ENCODE results near the gene WNT1.

DNA sequence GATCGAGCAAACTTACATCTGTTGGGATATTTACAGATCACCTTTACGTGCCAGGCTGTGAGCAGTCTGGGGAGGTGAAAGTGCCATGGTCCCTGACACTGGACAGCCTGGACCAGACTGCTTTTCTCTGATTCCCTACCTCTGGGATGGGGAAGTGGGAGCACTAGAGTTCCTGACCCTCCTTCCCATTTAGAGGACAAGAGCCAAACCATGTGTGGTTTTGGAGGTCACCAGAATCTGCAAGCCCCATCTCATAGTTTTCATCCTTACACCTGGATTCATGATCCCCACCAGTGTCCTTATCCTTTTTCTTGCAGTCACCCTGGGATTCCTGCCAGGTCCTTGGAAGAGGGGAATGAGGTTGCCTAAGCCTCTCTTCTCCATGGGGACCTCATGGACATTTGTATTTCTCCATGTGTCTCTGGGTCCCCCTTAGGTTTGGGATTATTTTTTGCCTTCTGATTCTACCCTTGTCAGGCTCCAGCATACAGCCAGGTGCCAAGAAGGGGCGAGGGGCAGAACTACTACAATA is 5.1 kb upstream of the WNT1 start:
- TF ChIP-seq, protein P1, sequence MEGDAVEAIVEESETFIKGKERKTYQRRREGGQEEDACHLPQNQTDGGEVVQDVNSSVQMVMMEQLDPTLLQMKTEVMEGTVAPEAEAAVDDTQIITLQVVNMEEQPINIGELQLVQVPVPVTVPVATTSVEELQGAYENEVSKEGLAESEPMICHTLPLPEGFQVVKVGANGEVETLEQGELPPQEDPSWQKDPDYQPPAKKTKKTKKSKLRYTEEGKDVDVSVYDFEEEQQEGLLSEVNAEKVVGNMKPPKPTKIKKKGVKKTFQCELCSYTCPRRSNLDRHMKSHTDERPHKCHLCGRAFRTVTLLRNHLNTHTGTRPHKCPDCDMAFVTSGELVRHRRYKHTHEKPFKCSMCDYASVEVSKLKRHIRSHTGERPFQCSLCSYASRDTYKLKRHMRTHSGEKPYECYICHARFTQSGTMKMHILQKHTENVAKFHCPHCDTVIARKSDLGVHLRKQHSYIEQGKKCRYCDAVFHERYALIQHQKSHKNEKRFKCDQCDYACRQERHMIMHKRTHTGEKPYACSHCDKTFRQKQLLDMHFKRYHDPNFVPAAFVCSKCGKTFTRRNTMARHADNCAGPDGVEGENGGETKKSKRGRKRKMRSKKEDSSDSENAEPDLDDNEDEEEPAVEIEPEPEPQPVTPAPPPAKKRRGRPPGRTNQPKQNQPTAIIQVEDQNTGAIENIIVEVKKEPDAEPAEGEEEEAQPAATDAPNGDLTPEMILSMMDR (IDR thresholded peaks at IDR 0.05; ENCODE audit: extremely low read depth in 1 of 2, insufficient read depth in 1 of 2, low read depth in 1 of 2, low read length in 2 of 2), result no peak
- TF ChIP-seq POLR2AphosphoS5 (IDR thresholded peaks at IDR 0.05; ENCODE audit: insufficient read depth, low read depth, low read length) (no peak), POLR2A (IDR thresholded peaks at IDR 0.05; ENCODE audit: low read depth, low read length) (no peak), EZH2 (IDR thresholded peaks at IDR 0.05; ENCODE audit: borderline replicate concordance, low read depth, low read length, severe bottlenecking) (no peak), JUN (IDR thresholded peaks at IDR 0.05; ENCODE audit: borderline replicate concordance, insufficient read depth, insufficient read length, low read depth) (no peak)
- TF ChIP-seq, protein P2, sequence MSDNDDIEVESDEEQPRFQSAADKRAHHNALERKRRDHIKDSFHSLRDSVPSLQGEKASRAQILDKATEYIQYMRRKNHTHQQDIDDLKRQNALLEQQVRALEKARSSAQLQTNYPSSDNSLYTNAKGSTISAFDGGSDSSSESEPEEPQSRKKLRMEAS (IDR thresholded peaks at IDR 0.05; ENCODE audit: insufficient read depth, insufficient read length), result no peak

Measured in endothelial cell of umbilical vein (primary cell).